IPS-20b (cell line): Measurements from ENCODE around the gene GOLGA6D.
"Not testable (repeated sequence)": the region's sequence is repeated elsewhere in the genome, so short reads cannot be mapped to it uniquely, and the experiment has no call there.

Experiments
- H3K27ac ChIP-seq: one replicate; pipeline ENCODE4 v1.5.1; 2013; ENCODE audit warnings: low read length
- H3K27me3 ChIP-seq: 2 replicates; pipeline ENCODE4 v1.6.1; 2013; ENCODE audit warnings: mild to moderate bottlenecking, low read length, inconsistent platforms; ENCODE audit not compliant: insufficient read depth
- H3K36me3 ChIP-seq: 2 replicates; pipeline ENCODE4 v1.6.1; 2013; ENCODE audit warnings: low read depth, mild to moderate bottlenecking, inconsistent platforms, low read length, moderate library complexity; ENCODE audit not compliant: insufficient read depth
- H3K4me1 ChIP-seq: 2 replicates; pipeline ENCODE4 v1.6.1; 2013; ENCODE audit warnings: mild to moderate bottlenecking, control low read depth, inconsistent platforms, low read length, moderate library complexity; ENCODE audit not compliant: insufficient read depth
- H3K4me3 ChIP-seq: 2 replicates; pipeline ENCODE4 v1.5.1; 2013; ENCODE audit warnings: mild to moderate bottlenecking, low read length, inconsistent platforms
- H3K9ac ChIP-seq: 2 replicates; pipeline ENCODE4 v1.6.1; 2013; ENCODE audit warnings: low read depth, mild to moderate bottlenecking, inconsistent platforms, low read length, moderate library complexity
- H3K9me3 ChIP-seq: 2 replicates; pipeline ENCODE4 v1.6.1; 2013; ENCODE audit warnings: mild to moderate bottlenecking, low read depth, low read length, inconsistent platforms; ENCODE audit not compliant: insufficient read depth

GOLGA6D gene

DNA sequence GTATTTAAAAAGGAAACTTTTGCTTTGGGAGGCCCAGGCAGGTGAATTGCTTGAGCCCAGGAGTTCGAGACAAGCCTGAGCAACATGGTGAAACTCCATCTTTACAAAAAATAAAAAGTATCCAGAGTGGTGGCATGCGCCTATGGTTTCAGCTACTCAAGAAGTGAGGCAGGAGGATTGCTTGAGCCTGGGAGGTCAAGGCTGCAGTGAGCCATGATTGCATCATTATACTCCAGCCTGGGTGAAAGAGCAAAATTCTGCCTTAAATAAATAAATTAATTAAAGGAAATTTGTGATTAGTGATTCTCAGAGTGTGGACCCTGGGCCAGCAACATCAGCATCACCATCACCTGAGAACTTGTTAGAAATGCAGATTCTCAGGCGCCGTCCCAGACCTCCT is 43.3 kb downstream of the GOLGA6D start:
- Histone ChIP-seq H3K9ac (no peak overlapping the region), H3K4me3 (no peak overlapping the region), H3K36me3 (no peaks in the 10 kb centered on the region), H3K9me3 (no peaks in the 10 kb centered on the region), H3K4me1 (no peaks in the 10 kb centered on the region), H3K27me3 (peaks cover 7% of the 10 kb centered on the region), H3K27ac (no peak overlapping the region)

DNA sequence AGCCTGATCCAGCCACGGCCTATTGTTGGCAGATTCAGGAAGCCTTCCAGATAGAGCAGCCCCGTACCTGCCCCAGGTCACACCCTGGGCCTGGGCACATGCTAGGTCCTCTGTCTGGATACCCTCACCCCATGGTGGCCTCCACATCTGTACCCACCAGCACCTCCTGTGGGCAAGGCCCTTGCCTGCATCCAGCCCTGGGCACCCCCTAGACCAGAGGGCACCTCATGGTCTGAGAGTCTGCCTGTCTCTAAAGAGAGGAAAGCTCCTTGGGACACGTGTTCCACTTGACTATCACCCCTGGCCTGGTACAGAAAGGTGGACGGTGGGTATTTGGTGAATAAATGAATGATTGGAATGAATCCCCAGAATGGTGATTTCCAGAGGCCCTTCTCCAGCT is 44.4 kb downstream of the GOLGA6D start:
- Histone ChIP-seq H3K36me3 (no peaks in the 10 kb centered on the region), H3K4me3 (no peak overlapping the region), H3K9ac (no peak overlapping the region), H3K27ac (no peak overlapping the region), H3K9me3 (no peaks in the 10 kb centered on the region), H3K27me3 (peaks cover 3% of the 10 kb centered on the region; the same call in 1 of the 2 replicates), H3K4me1 (no peaks in the 10 kb centered on the region)

GRCh38 chr15:75327491-75327890 is 44.9 kb downstream of the GOLGA6D start:
- H3K9me3 ChIP-seq, result no peaks in the 10 kb centered on the region
- H3K27ac ChIP-seq, result no peak overlapping the region
- H3K27me3 ChIP-seq, result no peaks in the 10 kb centered on the region
- no peak overlapping the region for H3K9ac ChIP-seq
- no peak overlapping the region for H3K4me3 ChIP-seq
- H3K4me1 ChIP-seq, result no peaks in the 10 kb centered on the region
- no peaks in the 10 kb centered on the region for H3K36me3 ChIP-seq

DNA sequence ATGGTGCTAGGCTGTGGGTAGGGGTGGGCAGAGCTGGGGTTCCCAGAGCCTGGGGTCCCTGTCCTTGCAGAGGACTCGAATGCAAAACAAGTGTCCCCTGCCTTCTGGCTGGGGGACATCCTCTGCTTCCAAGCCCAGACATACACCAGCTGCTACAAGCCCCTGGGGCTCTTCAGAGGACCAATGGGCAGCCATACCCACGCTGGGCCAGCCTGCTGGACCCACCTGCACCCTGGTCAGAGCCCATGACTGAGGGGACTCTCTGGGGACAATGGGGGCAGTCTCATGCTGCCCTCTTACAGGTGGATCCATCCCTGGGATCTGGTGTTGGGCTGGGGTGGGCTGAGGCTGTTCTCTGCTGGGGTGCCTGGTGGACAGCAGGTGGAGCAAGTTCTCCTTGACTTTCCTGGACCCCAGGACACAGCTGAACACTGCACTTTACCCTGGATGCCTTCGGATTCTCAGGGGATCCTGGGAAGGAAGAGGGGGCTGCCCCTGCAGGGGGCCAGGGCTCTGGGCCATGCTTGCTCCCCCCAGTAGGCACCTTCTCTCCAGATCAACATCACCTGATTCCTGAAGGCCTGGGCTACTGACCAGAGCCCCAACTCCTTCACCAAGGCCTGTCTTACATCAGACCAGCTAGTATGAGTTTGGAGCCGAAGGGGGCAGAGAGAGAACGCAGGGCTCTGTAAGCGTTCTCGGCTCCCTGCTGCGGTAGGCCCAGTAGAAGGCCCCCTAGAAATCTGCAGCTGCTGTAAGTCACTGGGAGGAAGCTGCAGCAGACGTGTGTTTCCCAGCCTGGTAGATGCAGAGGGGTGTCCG is 46.1 kb downstream of the GOLGA6D start:
- H3K9ac ChIP-seq, result no peak overlapping the region
- no peaks in the 10 kb centered on the region for H3K4me1 ChIP-seq
- H3K27ac ChIP-seq, result no peak overlapping the region
- no peaks in the 10 kb centered on the region for H3K27me3 ChIP-seq
- H3K9me3 ChIP-seq, result no peaks in the 10 kb centered on the region
- no peaks in the 10 kb centered on the region for H3K36me3 ChIP-seq
- no peak overlapping the region for H3K4me3 ChIP-seq

DNA sequence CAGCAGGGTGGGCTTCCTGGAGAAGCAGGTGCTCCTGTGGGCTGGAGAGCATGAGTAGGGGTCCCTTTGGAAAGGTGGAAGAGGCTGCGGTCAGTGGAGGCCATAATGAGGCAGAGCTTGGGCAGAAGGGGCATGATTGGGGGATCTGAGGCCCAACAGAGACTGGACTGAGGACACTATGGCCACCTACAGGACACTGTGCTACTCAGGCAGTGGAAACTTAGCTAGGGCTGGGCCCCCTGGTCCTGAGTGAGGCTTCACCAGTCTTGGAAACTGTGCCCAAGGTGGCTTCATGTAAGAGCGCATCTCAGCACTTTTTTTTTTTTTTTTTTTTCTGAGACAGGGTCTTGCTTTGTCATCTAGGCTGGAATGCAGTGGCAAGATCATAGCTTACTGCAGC is 46.9 kb downstream of the GOLGA6D start:
- no peaks in the 10 kb centered on the region for H3K4me1 ChIP-seq
- H3K4me3 ChIP-seq, result no peak overlapping the region
- H3K27ac ChIP-seq, result no peak overlapping the region
- no peaks in the 10 kb centered on the region for H3K27me3 ChIP-seq
- no peak overlapping the region for H3K9ac ChIP-seq
- no peaks in the 10 kb centered on the region for H3K36me3 ChIP-seq
- no peaks in the 10 kb centered on the region for H3K9me3 ChIP-seq

- not testable (repeated sequence) for H3K9ac ChIP-seq, H3K27me3 ChIP-seq, H3K4me1 ChIP-seq, H3K4me3 ChIP-seq, H3K9me3 ChIP-seq, H3K36me3 ChIP-seq, H3K27ac ChIP-seq
Measured at GRCh38 chr15:75332093-75332492, 49.5 kb downstream of the GOLGA6D start.

GRCh38 chr15:75333654-75334419 is 51.2 kb downstream of the GOLGA6D start:
- not testable (repeated sequence) for H3K4me1 ChIP-seq, H3K36me3 ChIP-seq, H3K4me3 ChIP-seq, H3K27me3 ChIP-seq, H3K9me3 ChIP-seq, H3K27ac ChIP-seq, H3K9ac ChIP-seq

- Histone ChIP-seq H3K4me1 (peaks cover 4% of the 10 kb centered on the region; the same call in 1 of the 2 replicates), H3K36me3 (peaks cover 12% of the 10 kb centered on the region), H3K27me3 (no peaks in the 10 kb centered on the region), H3K9ac (peak overlapping the region; percentile 99; the same call in 1 of the 2 replicates), H3K4me3 (peak overlapping the region; percentile 98), H3K9me3 (no peaks in the 10 kb centered on the region), H3K27ac (peak overlapping the region; percentile 26)
Measured at GRCh38 chr15:75335313-75335704, 52.7 kb downstream of the GOLGA6D start.

GRCh38 chr15:75335705-75336355 is 53.2 kb downstream of the GOLGA6D start, which contains the start of gene COMMD4:
Gene COMMD4, plus strand, starts transcription at chr15:75336063. Its CDS starts 27 bp downstream, at chr15:75336090.
- Histone ChIP-seq H3K36me3 (peaks cover 15% of the 10 kb centered on the region), H3K9me3 (no peaks in the 10 kb centered on the region), H3K27me3 (no peaks in the 10 kb centered on the region), H3K4me3 (peak within 1 kb of the TSS; percentile 98), H3K9ac (peak within 1 kb of the TSS; percentile 99), H3K4me1 (peaks cover 4% of the 10 kb centered on the region; the same call in 1 of the 2 replicates), H3K27ac (peak within 1 kb of the TSS; percentile 74)

GRCh38 chr15:75338661-75339240 is 56.1 kb downstream of the GOLGA6D start:
- H3K27me3 ChIP-seq, result no peaks in the 10 kb centered on the region
- no peaks in the 10 kb centered on the region for H3K9me3 ChIP-seq
- H3K4me1 ChIP-seq, result peaks cover 4% of the 10 kb centered on the region; the same call in 1 of the 2 replicates
- H3K27ac ChIP-seq, result no peak overlapping the region
- no peak overlapping the region for H3K9ac ChIP-seq
- peaks cover 22% of the 10 kb centered on the region for H3K36me3 ChIP-seq
- H3K4me3 ChIP-seq, result no peak overlapping the region

- Histone ChIP-seq H3K27me3 (no peaks in the 10 kb centered on the region), H3K4me1 (peaks cover 4% of the 10 kb centered on the region; the same call in 1 of the 2 replicates), H3K4me3 (no peak overlapping the region), H3K9ac (no peak overlapping the region), H3K27ac (no peak overlapping the region), H3K9me3 (no peaks in the 10 kb centered on the region), H3K36me3 (peaks cover 22% of the 10 kb centered on the region)
Measured at GRCh38 chr15:75339531-75340240, 57.1 kb downstream of the GOLGA6D start.
